ENCODE measurements around the gene TRIM46. TPM values are rescaled to one million over a fixed set of nuclear protein-coding genes. Genes with fewer than 3 reads are reported as not detected.

Gene TRIM46
- total RNA-seq, 2 donors from 2014 or later = 0.14 to 1.6 TPM

- DNase-seq (ENCODE audit: low spot score) = no peak
- TF ChIP-seq POLR2A (IDR thresholded peaks at IDR 0.05) (no peak), CTCF (IDR thresholded peaks at IDR 0.05) (no peak), POLR2AphosphoS5 (IDR thresholded peaks at IDR 0.05) (no peak)
- Histone ChIP-seq H3K4me3 (no peak overlapping the region), H3K4me1 (replicated peaks) (peaks cover 7% of the 10 kb centered on the region), H3K27ac (no peak overlapping the region), H3K27me3 (replicated peaks; ENCODE audit: insufficient read depth) (no peaks in the 10 kb centered on the region), H3K36me3 (no peaks in the 10 kb centered on the region), H3K9me3 (no peaks in the 10 kb centered on the region)
- 76% methylated on average over 9 of the region's 9 CpGs for WGBS
- intact Hi-C loops (cut with DNase I) = loop anchor here (1.0 to 5.0 kb wide), 2 partner anchors 21 to 36 kb away; a partner anchor contains a TSS
These were observed 32.4 kb downstream of the TRIM46 start for GRCh38 chr1:155205969-155206593.

- H3K27me3 ChIP-seq (replicated peaks; ENCODE audit: insufficient read depth) = no peaks in the 10 kb centered on the region
- no peaks in the 10 kb centered on the region for H3K36me3 ChIP-seq
- 21% methylated on average over 13 of the region's 13 CpGs for WGBS
- H3K27ac ChIP-seq = peak overlapping the region; percentile 36 to 98
- H3K4me1 ChIP-seq (replicated peaks) = peaks cover 7% of the 10 kb centered on the region
- DNase-seq (ENCODE audit: low spot score) = peak; percentile 81
- no peak overlapping the region for H3K4me3 ChIP-seq
- intact Hi-C loops (cut with DNase I) = loop anchor here (1.0 to 5.0 kb wide), 2 partner anchors 20 to 35 kb away; a partner anchor contains a TSS
- TF ChIP-seq POLR2A (IDR thresholded peaks at IDR 0.05) = no peak
- TF ChIP-seq POLR2AphosphoS5 (IDR thresholded peaks at IDR 0.05) = peak; percentile 63
- peak; percentile 64 to 87 (median 84) for TF ChIP-seq CTCF (IDR thresholded peaks at IDR 0.05)
- H3K9me3 ChIP-seq = no peaks in the 10 kb centered on the region
These were observed 33.5 kb downstream of the TRIM46 start for GRCh38 chr1:155206891-155207805.

DNA sequence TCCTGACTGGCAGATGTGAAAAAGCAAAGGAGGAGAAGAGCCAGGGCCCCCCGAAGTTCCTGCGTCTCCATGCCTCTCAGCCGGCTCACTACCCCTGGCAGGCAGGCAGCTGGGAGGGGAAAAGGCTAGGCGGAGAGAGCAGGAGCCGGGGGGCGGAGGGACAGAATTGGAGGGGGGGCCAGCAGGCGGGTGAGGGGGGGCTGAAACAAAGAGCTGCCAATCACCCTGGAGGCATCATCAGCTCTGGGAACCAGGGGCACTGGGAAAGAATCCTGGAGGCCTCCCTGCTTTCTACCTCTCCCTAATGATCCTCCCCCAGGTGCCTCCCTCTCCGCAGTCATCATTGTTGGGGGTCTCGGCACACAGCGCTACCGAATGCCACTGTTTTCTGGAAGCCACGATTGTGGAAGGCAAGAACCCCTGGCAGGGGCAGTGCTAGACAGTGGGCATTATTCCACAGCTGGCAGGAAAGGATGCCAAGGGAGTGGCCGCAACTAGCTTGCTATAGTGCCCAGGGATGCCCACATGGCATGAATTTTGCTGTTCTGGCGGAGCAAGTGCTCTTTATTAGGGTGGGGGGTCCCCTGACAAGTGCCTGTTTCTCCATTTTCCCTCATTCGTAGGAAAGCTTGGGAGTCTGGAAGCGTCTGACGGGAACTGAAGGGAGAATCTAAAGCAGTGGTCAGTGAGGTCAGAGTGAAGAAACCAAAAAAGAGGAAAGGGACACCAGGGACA lies 34.3 kb downstream of the TRIM46 start, which contains the start of gene THBS3:
THBS3 (minus strand) TSS at position 92 of the 735 bp plus-strand sequence; CDS start at position 71, 21 bp downstream.
- Histone ChIP-seq H3K36me3 (no peaks in the 10 kb centered on the region), H3K4me3 (peak within 1 kb of the TSS; percentile 77 to 95), H3K27me3 (replicated peaks; ENCODE audit: insufficient read depth) (no peaks in the 10 kb centered on the region), H3K4me1 (replicated peaks) (peaks cover 7% of the 10 kb centered on the region), H3K27ac (peak within 1 kb of the TSS; percentile 90 to 98), H3K9me3 (no peaks in the 10 kb centered on the region)
- WGBS = 6% methylated on average over 17 of the region's 17 CpGs
- no peak for DNase-seq (ENCODE audit: low spot score)
- TF ChIP-seq CTCF (IDR thresholded peaks at IDR 0.05) (no peak), POLR2AphosphoS5 (IDR thresholded peaks at IDR 0.05) (no peak), POLR2A (IDR thresholded peaks at IDR 0.05) (no peak)
- intact Hi-C loops (cut with DNase I) = loop anchor here (5.0 kb wide), 1 partner anchor 34 kb away; a partner anchor contains a TSS

- peak within 1 kb of the TSS; percentile 77 to 95 for H3K4me3 ChIP-seq
- H3K4me1 ChIP-seq (replicated peaks) = peaks cover 7% of the 10 kb centered on the region
- H3K9me3 ChIP-seq = no peaks in the 10 kb centered on the region
- intact Hi-C loops (cut with DNase I) = loop anchor here (5.0 kb wide), 1 partner anchor 34 kb away; a partner anchor contains a TSS
- H3K36me3 ChIP-seq = no peaks in the 10 kb centered on the region
- peak within 1 kb of the TSS; percentile 90 to 98 for H3K27ac ChIP-seq
- no peaks in the 10 kb centered on the region for H3K27me3 ChIP-seq (replicated peaks; ENCODE audit: insufficient read depth)
- WGBS = under 1% methylated on average over 63 of the region's 64 CpGs
- TF ChIP-seq POLR2AphosphoS5 (IDR thresholded peaks at IDR 0.05) = peak; percentile 40
- TF ChIP-seq POLR2A (IDR thresholded peaks at IDR 0.05) = peak; percentile 59
- TF ChIP-seq CTCF (IDR thresholded peaks at IDR 0.05) = peak in 1 of 4 experiments; percentile 12
- DNase-seq (ENCODE audit: low spot score) = peak; percentile 78
These were observed 35.1 kb downstream of the TRIM46 start, which contains the start of gene MTX1 for GRCh38 chr1:155208541-155209311. Gene MTX1, plus strand, starts transcription at chr1:155208695. Its CDS starts 110 bp downstream, at chr1:155208805.

Data from prostate gland (tissue), 2 donors.